Activated CD4-positive, alpha-beta T cell treated with anti-CD3 and anti-CD28 coated beads, Interleukin-2, Interleukin-4, amounts not matched to agents 100 ng/mL and 50 ng/mL, durations not matched to agents 16 hours and 8 hours (primary cell): Measurements from ENCODE around the gene ARFGAP3.
A peak's percentile ranks its signal among the peaks of the same experiment; 100 is the strongest.

Source experiments
- DNase-seq: peaks from one replicate; pipeline ENCODE4 v3.0.0-alpha.2; 2020; ENCODE audit warnings: low spot score

The ARFGAP3 gene

DNA sequence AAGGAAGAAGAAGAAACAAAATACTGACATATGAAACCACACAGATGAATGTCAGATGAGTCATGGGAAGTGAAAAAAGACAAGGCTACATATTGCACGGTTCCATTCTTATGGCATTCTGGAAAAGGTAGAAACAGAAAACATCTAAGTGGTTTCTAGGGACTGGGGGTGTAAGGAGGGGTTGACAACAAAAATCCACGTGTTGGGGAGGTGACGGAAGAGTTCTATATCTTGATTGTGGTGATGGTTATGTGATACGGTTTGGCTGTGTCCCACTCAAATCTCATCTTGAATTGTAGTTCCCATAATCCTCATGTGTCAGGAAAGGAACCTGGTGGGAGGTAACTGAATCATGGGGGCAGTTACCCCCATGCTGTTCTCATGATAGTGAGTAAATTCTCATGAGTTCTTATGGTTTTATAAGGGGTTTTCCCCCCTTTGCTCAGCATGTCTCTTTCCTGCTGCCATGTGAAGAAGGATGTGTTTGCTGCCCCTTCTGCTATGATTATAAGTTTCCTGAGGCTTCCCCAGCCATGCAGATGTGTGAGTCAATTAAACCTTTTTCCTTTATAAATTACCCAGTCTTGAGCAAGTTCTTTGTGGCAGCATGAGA lies 6.4 kb upstream of the ARFGAP3 start:
- peak; percentile 64 for DNase-seq

DNA sequence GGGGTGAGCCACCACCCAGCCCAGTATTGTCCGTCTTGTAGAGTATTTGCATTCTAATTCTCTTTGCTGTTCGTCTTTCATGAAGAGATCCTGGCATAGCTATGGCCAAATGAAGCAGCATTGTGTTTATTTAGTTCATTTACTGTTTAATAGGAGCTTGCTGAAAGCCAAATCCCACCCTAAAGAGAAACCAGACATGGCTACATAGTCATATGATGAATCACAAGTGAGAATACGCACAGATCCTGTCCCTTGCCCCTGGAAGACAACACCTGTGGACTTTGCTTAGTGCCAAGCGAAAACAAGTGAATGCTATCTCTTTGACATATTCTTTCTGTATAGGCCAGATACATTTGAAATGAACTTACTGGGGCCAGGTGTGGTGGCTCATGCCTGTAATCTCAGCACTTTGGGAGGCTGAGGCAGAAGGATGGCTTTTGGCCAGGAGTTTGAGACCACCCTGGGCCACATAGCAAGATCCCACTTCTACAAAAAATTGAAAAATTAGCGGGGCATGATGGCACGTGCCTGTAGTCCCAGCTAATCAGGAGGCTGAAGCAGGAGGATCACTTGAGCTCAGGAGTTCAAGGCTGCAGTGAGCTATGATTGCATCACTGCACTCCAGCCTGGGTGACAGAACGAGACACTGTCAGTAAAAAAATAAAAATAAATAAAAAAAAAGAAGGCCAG lies 5.1 kb upstream of the ARFGAP3 start:
- DNase-seq, result no peak

DNA sequence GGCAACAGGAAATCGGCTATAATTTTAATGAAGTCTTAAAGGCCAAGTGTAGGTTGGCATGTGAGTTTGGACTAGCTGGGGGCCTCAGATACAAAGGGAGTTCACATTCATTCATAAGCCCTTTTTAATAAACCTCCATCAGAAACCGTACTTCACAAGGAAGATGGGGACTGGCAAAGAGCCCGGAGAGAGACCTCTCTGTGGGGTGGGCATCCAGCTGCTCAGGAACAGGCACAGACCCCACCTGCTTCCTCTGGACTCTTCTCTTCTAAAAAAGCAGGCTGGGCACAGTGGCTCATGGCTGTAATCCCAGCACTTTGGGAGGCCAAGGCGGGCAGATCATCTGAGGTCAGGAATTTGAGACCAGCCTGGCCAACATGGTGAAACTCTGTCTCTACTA lies 3.9 kb upstream of the ARFGAP3 start:
- no peak for DNase-seq

DNA sequence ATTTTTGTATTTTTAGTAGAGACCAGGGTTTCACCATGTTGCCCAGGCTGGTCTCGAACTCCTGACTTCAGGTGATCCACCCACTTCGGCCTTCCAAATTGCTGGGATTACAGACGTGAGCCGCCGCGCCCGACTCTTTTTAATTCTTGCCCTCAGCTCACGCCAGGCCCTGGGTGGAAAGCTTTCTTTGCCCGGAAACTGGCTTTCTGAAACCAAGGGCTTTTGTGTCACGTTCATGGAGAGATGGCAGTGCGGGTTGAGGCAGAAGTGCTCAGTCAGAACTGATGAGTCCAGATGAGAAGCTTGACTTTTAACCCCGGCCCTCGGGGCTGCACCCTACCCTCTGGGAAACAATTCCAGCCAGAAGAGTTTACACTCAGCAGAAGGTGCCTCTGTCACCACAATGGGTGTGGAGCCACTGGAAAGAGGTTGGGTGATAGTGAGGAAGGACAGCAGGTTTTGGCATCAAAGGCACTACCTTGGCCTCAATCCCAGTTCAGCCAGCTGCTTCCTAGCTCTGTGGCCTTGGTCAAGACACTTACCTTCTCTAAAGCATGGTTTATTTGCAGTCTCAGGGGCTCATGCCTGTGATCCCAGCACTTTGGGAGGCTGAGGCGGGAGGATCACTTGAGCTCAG lies 890 bp upstream of the ARFGAP3 start:
- no peak for DNase-seq

DNA sequence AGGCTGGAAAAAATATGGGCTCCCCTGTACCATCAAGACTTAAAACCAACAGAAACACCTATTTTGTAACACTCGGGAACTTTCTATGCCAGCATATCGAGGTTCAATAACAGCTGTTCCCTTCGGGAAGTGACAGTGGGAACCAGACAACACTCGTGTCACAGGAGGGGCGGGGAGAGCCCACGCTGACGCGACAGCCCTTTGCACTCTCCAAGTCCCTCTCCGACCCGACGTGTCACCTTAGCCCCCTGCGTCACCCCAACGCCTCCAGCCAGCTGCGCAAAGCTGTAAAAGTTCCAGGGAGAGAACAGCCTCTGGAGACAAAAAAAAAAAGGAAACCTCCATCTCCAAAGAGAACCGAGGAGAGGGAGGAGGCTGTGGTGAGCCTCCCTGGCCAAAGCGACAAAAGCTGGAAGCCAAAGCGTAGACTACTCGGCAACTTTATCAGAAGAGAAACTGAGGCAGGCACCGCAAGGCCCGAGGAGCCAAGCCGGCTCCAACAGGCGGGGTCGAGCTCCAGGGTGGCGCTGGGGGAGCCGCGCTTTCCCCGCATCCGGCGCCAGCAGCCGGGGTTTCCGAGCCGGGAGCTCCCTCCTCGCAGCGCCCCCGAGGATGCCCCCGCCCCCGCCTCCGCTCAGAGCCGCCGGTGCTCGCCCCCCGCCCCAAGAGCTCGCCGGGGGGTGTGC lies 751 bp downstream of the ARFGAP3 start:
- DNase-seq, result peak; percentile 29

DNA sequence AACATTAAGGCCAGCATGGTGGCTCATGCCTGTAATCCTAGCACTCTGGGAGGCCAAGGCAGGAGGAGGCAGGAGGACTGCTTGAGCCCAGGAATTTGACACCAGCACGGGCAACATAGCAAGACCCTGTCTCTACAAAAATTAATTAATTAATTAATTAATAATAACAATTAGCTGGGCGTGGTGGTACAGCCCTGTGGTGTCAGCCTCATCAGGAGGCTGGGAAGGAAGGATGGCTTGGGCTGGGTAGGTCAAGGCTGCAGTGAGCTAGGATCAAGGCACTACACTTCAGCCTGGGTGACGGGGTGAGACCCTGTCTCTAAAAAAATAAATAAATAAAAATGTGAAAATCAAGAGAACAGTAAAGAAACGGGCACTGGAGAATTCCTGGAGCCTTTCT lies 1.4 kb downstream of the ARFGAP3 start:
- no peak for DNase-seq

DNA sequence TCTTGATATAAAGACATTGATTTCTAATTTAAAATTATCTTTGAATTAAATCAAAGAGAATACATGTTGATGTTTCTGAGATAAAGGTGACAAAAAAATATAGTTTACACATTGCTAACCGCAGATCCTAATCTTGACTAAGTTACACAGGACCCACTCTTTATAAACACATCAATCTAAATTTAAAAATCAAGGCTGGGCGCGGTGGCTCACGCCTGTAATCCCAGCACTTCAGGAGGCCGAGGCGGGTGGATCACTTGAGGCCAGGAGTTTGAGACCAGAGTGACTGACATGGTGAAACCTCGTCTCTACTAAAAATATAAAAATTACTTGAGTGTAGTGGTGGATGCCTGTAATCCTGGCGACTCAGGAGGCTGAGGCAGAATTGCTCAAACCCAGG lies 1.9 kb downstream of the ARFGAP3 start:
- DNase-seq, result no peak

DNA sequence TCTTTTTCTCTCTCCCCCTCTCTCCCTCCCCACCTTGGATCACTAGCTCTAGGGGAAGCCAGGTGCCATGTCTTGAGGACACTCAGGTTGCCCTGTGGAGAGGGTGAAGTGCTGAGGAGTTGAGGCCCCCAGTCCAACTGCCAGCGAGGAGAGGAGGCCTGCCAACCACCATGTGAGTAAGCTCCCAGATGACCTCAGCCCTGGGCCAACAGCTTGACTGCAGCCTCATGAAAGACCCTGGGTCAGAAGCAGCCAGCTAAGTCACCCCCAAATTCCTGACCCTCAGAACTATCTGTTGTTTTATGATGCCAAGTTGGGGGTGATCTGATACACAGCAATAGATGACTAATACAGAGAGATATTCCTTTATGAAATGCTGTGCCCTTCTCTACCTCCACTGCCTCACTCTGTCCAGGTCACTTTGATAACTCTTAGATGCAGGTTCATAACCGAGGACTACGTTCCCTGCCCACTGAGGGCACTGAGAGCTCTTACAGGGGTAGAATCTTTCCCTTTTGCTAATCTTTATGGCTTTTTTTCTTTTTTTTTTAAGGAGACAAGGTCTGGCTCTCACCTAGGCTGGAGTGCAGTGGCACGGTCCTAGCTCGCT lies 8.0 kb downstream of the ARFGAP3 start:
- no peak for DNase-seq

DNA sequence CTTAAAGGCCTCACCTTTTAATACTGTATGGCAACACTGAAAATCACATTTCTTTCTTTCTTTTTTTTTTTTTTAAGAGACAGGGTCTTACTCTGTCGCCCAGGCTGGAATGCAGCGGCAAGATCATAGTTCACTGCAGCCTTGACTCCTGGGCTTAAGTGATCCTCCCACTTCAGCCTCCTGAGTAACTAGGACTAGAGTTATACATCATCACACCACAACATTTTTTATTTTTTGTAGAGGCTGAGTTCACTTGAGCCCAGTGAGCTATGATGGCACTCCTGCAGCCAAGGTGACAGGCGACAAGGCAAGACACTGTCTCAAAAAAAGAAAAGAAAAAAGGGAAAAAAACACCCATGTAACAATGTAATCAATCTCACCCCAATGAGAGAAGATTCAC lies 10.0 kb downstream of the ARFGAP3 start:
- DNase-seq, result no peak

DNA sequence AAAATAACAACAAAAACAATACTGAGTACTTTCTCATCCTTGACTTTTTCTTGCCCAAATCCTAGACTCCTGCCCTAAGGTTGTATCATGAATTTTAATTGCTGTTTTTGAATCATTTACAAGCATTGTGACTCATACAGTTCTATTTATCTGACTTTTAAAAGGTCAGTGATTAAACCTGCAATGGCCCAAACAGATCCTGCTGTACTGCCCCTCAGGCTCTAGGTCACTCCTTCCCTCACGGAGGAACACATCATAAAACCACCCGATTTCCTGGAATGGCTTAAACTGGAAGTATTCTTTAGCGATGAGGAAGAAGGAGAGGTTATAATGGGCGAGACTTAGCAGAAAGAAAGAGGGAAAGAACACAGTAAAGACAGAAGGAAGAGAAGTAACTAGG lies 12.3 kb downstream of the ARFGAP3 start:
- no peak for DNase-seq

DNA sequence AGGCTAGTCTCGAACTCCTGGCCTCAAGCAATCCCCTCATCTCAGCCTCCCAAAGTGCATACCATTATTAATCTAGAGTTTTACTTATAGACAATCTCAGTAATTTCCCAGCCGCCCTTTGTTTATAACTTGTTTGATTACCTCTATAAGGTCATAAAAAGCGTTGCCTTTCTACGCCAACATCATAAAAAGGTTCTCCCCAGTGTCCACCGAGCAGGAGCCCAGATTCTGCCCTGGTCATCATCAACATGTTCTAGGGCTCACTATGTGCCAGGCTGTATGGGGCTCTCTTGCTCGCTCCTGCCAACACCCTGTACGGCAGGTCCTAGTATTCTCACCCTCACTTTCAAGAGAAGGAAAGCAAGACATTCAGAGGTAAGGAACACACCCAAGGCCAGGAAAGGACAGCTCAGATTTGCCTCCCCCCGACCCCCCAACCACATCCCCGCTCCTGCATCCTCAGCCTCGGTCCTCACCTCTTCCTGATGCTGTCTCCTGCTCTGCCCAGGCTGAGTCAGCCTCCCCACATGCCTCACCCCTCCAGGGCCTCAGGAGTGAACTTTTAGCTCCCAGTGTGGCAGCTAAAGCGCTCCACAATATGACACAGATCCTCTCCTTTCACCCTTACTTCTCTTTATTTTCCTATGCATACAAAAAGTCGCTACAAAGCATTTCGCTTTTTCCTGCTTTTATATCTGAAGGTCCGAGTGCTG lies 14.3 kb downstream of the ARFGAP3 start:
- no peak for DNase-seq

DNA sequence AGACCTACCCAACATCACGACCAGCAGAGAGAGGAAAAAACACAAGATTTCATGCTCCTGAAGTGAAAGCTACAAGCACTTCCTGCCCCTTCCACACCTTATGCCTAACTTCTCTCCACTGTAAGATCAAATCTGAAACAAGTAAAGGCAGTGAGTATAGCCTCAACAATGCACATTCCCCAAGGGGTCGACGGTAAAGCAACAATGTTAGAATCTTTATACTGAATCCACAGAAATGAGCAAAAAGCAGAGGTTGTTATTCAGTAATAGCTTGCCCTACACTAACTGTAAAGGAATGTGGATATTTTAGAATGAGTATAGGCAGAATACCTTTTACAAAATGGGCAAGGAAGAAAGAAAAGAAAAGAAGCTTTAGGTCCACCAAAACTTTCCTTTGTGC lies 15.6 kb downstream of the ARFGAP3 start:
- DNase-seq, result no peak

DNA sequence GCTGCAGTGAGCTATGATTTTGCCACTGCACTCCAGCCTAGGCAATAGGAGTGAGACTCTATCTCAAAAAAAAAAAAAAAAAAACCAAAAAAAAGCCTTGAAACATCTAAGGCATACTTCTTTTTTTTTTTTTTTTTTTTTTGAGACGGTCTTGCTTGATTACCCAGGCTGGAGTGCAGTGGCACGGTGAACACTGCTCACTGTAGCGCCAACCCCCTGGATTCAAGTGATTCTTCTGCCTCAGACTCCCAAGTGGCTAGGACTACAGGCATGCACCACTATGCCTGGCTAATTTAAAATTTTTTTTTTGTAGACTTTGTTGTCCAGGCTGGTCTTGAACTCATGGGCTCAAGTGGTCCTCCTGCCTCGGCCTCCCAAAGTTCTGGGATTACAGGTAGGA lies 19.5 kb downstream of the ARFGAP3 start:
- DNase-seq, result no peak

DNA sequence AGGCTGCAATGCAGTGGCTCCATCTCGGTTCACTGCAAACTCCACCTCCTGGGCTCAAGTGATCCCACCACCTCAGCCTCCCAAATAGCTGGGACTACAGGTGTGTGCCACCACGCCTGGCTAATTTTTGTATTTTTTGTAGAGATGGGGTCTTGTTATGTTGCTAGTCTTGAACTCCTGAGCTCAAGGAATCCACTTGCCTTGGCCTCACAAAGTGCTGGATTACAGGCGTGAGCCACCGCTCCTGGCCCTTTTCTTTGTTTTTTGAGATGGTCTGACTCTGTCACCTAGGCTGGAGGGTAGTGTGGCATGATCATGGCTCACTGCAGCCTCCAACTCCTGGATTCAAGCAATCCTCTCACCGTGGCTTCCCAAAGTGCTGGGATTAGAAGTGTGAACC lies 21.0 kb downstream of the ARFGAP3 start:
- no peak for DNase-seq

DNA sequence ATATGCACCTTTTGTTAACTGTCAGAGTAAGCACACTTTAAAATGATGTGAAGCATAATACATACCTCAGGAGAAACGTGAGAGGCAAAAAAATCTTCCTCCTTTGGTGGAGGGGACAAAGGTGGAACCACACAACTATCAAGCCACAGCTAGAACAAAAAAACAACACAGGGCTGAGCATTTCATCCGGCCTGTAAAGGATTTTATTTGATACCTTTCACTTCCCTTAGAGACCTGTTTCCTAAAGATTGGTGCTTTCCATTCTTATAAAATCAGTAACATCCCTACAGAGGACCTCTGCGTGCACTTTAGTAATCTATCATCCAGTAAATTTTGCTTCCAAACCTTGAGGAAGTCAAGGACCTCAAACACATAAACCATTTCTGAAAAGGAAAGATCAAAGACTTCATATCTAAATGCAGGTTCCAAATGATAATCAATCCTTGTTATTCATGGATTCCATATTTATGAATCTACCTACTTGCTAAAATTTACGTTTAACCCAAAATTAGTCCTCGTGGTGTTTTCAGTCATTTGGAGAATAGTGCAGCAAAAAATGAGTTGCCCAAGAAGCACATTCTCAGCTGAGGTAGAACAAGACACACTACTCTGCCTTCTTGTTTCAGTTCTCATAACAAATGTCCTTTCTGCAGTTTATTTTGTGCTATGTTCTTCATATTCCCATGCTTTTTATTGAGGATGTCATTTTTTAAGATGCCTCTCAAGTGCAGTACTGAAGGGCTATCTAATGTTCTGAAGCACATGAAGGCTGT lies 22.7 kb downstream of the ARFGAP3 start:
- no peak for DNase-seq

DNA sequence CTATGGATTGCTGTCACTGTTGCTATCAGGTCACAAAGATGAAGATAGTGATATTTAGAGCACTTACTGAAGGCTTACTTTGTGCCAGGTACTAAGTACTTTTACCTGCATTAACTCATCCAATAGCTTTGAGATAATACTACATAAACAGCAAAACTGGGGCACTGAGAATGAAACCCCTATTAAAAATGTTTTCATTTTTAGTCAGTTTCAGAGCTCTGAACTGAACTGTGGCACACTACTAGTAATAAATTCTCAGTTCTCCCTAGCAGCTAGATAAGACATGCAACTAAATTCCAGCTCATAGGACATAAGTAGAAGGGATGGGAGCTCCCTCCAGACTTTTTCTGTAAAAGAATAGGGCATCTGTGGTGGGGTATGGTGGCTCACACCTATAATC lies 24.0 kb downstream of the ARFGAP3 start:
- no peak for DNase-seq

DNA sequence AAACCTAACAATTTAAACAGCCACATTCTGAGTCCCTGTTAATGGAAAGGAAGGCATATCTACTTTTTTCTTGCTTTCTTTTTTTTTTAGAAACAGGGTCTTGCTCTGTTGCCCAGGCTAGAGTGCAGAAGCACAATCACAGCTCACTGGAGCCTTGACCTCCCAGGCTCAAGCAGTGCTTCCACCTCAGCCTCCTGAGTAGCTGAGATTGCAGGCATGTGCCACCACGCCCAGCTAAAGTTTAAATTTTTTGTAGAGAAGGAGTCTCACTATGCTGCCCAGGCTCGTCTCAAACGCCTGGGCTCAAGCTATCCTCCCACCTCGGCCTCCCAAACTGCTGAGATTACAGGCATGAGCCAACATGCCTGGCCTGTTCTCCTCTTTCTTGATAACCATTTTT lies 25.4 kb downstream of the ARFGAP3 start:
- DNase-seq, result no peak

DNA sequence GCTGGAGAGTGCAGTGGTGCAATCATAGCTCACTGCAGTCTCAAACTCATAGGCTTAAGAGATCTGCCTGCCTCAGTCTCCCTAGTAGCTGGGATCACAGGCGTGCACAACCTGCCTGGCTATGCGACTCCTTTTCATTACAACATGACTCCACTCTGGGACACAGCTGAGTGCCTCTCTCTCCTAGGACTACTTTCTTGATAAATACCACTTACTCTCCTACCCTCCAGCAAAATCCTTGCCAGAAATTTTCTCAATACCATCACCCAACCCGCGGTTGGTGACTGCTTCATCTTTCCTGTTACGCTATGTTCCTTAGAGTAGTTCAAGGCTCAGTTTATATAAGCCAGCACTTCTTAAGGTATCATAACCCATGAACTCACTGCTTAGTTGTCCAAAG lies 26.9 kb downstream of the ARFGAP3 start:
- no peak for DNase-seq

DNA sequence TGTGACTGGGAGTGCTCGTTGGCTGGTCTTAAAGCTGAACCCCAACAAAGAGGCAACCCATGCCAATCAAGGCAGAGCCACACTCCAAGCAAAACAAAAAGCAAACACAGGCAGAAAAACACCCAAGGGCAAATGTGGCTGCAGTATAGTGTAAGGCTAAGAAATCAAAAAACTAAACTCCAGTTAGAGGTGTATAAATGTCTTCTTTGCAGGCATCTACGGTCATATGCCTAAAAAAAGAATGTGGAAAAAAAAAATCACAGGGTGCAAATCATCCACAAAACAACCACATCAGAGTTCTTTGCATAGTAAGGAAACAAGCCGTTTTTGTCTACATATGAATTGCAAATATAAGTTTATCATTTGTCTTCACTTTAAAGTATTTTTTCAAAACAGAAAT lies 27.8 kb downstream of the ARFGAP3 start:
- no peak for DNase-seq

DNA sequence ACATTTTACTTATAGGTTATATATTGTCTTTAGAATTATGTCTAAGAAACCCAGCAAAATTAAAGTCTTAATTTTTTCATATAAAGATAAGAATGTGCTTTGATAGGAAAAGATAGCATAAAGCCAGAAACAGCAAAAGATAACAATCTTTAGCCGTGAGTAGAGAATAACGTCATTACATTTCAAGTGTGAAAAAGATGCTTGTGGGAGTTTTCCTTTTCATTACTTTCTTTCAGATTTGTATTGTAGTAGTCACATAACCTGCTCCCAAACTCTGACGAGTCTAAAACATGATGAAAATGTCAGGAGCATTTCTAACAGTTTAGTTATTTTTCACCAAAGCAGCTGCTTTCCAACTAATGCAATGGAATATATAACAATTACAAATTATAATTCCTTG lies 31.3 kb downstream of the ARFGAP3 start:
- no peak for DNase-seq

DNA sequence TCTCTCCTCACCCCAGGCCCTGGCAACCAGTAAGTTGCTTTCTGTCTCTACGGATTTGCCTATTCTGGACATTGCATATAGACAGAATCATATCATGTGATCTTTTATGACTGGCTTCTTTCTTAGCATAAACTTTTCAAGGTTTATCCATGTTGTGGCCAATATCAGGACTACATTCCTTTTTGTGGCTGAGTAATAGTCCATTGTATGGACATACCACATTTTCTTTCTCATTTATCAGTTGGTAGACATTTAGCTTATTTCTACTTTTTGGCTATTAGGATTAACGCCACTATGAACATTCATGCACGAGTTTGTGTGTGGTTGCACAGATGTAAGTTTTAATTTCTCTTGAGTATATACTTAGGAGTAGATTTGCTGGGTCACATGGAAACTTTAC lies 35.7 kb downstream of the ARFGAP3 start:
- DNase-seq, result no peak
